ENCODE measurements around the gene RBP3.

DNA sequence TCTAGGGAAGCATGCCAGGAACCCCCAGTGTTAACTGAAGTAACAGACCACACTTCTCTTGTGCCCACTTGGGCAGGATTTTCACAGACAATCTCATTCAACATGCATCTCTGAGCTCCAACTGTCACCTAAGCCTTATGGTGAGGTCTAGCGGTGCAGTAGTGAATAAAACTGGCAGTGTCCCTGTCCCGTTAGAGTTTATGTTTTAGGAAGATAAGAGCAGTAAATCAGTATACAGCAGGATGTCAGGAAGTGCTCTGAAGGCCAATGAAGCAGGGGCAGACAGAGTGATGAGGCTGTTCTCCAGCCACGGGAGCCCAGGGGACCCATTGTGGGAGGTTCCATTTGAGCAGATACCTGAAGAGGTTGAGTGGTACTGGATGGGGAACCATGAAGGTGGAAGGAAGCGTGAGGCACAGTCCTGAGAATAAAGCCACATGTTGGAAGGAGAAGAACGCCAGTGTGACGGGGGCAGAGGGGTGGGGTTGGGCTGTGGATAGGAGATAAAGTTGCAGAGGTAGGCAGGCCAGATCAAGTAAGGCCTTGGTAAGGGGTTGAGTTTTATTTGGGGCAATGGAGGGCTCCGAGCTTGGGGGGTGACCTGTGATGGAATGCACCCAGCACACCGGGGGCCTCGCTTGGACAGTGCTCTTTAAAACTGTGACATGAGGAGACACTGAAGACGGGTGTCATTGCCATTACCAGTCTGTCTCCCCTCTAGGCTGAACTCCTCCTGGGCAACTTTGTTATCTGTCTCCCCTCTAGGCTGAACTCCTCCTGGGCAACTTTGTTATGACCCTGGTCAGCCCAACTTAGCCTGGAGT lies 41.6 kb upstream of the RBP3 start:
- TF ChIP-seq, protein P1, sequence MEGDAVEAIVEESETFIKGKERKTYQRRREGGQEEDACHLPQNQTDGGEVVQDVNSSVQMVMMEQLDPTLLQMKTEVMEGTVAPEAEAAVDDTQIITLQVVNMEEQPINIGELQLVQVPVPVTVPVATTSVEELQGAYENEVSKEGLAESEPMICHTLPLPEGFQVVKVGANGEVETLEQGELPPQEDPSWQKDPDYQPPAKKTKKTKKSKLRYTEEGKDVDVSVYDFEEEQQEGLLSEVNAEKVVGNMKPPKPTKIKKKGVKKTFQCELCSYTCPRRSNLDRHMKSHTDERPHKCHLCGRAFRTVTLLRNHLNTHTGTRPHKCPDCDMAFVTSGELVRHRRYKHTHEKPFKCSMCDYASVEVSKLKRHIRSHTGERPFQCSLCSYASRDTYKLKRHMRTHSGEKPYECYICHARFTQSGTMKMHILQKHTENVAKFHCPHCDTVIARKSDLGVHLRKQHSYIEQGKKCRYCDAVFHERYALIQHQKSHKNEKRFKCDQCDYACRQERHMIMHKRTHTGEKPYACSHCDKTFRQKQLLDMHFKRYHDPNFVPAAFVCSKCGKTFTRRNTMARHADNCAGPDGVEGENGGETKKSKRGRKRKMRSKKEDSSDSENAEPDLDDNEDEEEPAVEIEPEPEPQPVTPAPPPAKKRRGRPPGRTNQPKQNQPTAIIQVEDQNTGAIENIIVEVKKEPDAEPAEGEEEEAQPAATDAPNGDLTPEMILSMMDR (IDR thresholded peaks at IDR 0.05) = no peak
- TF ChIP-seq POLR2A (IDR thresholded peaks at IDR 0.05) = no peak
